ENCODE results near the gene CCDC87. TPM values are rescaled to one million over a fixed set of nuclear protein-coding genes. Genes with fewer than 3 reads are reported as not detected.

Gene CCDC87
- total and polyA plus RNA-seq, 7 donors, result 0.06 to 1.1 (median 0.36) TPM; not detected in 1

DNA sequence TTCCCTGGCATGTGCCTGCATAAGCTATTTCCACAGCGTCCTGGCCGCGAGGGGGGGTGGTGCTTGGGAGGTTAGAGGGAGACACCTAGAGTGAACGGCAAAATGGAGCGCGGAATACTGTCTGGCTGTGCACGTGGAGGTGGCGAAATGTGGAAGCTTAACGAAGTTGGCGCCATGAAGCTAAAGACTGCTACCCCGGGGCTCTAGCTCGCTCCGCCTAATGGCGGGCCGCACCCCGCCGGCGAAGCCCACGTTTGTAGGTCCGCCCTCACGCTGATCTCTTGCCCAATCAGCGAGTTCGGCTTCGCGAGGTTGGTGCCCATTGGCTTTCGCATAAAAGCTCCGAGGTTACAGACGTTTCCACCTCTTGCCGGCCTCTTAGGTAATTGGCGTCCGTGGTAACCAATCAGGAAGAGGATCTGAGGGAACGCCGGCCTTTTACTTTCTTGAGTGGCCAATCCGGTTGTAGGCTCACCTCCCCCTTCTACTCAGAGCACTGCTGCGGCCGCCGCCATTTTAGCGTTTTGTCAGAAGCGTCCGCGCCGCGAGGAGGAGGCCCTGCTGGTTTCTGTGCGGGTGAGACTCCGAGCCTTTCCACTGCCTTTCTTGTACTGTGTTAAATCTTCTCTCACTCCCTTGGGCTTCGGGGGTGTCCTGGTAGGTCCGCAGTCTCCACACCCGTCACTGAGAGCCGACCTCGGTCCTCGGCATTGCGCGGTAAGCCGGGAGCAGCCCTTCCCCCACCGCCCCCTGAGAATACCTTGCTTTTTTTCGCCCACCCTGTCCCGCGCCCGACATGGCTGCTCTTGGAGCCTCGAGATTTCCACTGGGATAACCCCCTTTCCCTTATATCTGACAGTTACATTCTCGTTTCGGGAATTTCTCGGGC lies 45.6 kb upstream of the CCDC87 start, which contains the start of gene RBM4:
TSS of gene RBM4 (plus strand) at position 527 of the 889 bp plus-strand sequence. CDS start 1,009 bp downstream, outside the sequence.
- H3K27me3 ChIP-seq (ENCODE audit: insufficient read depth in 3 of 3, low read length in 2 of 3), result no peaks in the 10 kb centered on the region
- intact Hi-C loops (cut with DNase I), result no loop called here
- H3K9me3 ChIP-seq, result no peaks in the 10 kb centered on the region
- TF ChIP-seq, protein P1, sequence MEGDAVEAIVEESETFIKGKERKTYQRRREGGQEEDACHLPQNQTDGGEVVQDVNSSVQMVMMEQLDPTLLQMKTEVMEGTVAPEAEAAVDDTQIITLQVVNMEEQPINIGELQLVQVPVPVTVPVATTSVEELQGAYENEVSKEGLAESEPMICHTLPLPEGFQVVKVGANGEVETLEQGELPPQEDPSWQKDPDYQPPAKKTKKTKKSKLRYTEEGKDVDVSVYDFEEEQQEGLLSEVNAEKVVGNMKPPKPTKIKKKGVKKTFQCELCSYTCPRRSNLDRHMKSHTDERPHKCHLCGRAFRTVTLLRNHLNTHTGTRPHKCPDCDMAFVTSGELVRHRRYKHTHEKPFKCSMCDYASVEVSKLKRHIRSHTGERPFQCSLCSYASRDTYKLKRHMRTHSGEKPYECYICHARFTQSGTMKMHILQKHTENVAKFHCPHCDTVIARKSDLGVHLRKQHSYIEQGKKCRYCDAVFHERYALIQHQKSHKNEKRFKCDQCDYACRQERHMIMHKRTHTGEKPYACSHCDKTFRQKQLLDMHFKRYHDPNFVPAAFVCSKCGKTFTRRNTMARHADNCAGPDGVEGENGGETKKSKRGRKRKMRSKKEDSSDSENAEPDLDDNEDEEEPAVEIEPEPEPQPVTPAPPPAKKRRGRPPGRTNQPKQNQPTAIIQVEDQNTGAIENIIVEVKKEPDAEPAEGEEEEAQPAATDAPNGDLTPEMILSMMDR (IDR thresholded peaks at IDR 0.05), result no peak
- peaks cover 11 to 47% of the 10 kb centered on the region in 2 donors for H3K36me3 ChIP-seq (ENCODE audit: insufficient read depth in 1 of 2, low read depth in 1 of 2)
- 0% methylated on average over 56 to 63 of the region's 63 CpGs for WGBS, 3 donors
- H3K27ac ChIP-seq, result peak within 1 kb of the TSS; percentile 91
- ATAC-seq (peak; percentile 96 to 97 (median 97)), DNase-seq (peak; percentile 96 to 98)
- H3K4me3 ChIP-seq, result peak within 1 kb of the TSS; percentile 87
- H3K4me1 ChIP-seq, result peaks cover 46% of the 10 kb centered on the region

DNA sequence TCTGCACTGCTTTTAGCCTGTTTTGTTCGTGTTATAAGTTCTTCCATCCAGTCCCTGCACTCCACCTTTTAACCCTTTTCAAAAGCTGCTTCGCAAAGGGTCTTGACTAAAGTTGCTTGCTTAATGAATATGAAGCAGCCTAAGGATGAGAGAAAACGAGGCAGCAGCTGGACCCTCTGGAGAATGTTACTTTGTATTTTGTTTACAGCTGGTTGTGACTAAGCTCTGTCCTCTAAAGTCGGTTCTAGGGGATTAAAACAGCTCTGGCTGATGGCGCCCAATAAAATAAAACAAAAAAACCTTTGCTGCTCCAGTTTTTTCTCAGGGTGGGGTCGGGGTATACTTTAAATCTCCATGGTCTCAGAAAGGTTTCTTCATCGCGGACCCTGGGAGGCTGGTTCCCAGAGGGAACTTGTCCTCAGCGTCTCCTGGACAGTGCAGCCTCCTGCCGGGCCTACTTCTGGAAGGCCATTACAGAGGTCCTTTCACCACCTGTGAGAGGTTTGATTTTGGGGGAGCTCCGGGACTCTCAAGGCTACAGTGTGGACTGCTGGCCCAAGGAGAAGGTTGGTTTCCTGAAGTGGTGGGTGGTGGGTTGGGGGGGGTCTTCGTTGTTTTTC lies 44.8 kb upstream of the CCDC87 start:
- TF ChIP-seq, protein P1 (IDR thresholded peaks at IDR 0.05), result no peak
- Histone ChIP-seq H3K36me3 (ENCODE audit: insufficient read depth in 1 of 2, low read depth in 1 of 2) (peaks cover 11 to 44% of the 10 kb centered on the region in 2 donors), H3K27me3 (ENCODE audit: insufficient read depth in 3 of 3, low read length in 2 of 3) (no peaks in the 10 kb centered on the region), H3K27ac (peak overlapping the region; percentile 91), H3K4me3 (peak overlapping the region; percentile 87), H3K9me3 (no peaks in the 10 kb centered on the region), H3K4me1 (peaks cover 38% of the 10 kb centered on the region)
- 32 to 40% (median 39%) methylated on average over 12 of the region's 12 CpGs for WGBS, 3 donors
- peak; percentile 6 to 25 (median 14) for ATAC-seq
- DNase-seq, result no peak
- intact Hi-C loops (cut with DNase I), result loop anchor here in 1 of 2 donors (2.0 kb wide), 1 partner anchor 21 kb away; the partner anchor contains the start of gene RBM14

DNA sequence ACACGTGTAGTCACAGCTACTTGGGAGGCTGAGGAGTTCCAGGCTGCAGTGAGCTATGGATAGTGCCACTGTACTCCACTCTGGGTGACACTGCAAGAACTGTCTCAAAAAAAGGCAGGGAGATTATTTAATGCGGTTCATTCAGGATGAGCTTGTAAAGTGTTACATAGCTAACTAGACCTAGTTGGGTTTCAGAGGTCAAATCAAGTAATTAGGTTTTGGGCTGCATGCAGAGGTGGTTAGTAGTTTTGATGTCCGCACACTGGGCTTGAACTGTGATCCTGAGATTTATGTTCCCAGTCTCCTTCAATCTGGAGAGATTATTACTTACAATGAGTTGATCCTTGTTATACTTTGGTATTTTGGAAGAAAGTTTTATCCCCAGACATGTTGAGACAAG lies 43.5 kb upstream of the CCDC87 start:
- Histone ChIP-seq H3K27ac (peak overlapping the region; percentile 91), H3K4me3 (no peak overlapping the region), H3K9me3 (no peaks in the 10 kb centered on the region), H3K36me3 (ENCODE audit: insufficient read depth in 1 of 2, low read depth in 1 of 2) (peaks cover 10 to 33% of the 10 kb centered on the region in 2 donors), H3K4me1 (peaks cover 30% of the 10 kb centered on the region), H3K27me3 (ENCODE audit: insufficient read depth in 3 of 3, low read length in 2 of 3) (no peaks in the 10 kb centered on the region)
- DNase-seq (no peak), ATAC-seq (no peak)
- 76 to 81% (median 79%) methylated on average over 3 of the region's 3 CpGs for WGBS, 3 donors
- intact Hi-C loops (cut with DNase I), result loop anchor here in 1 of 2 donors (2.0 kb wide), 1 partner anchor 20 kb away; the partner anchor contains the start of gene RBM14
- TF ChIP-seq, protein P1 (IDR thresholded peaks at IDR 0.05), result no peak

DNA sequence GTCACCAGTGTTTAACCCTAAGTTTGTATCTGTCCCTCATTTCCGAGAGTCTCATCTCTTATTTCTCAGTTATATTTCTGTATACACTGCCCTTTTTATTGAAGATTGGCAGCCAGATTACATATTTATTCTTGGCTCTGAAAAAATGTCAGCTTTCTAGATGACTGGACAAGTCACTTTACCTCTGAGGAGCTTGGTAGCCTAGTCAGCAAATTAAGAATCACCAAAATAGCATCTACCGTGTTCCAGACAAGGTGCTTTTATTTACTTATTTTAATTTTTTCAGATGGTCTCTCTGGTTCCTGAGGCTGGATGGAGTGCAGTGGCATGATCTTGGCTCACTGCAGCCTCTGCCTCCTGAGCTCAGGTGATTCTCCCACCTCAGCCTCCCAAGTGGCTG lies 40.1 kb upstream of the CCDC87 start:
- H3K27ac ChIP-seq, result no peak overlapping the region
- WGBS, 3 donors, result 72 to 84% (median 74%) methylated on average over 2 of the region's 2 CpGs
- no peaks in the 10 kb centered on the region for H3K9me3 ChIP-seq
- no peak overlapping the region for H3K4me3 ChIP-seq
- peaks cover 13% of the 10 kb centered on the region for H3K4me1 ChIP-seq
- TF ChIP-seq, protein P1 (IDR thresholded peaks at IDR 0.05), result no peak
- H3K36me3 ChIP-seq (ENCODE audit: insufficient read depth in 1 of 2, low read depth in 1 of 2), result peaks cover 0 to 42% of the 10 kb centered on the region in 2 donors
- no peaks in the 10 kb centered on the region for H3K27me3 ChIP-seq (ENCODE audit: insufficient read depth in 3 of 3, low read length in 2 of 3)
- no peak for ATAC-seq
- intact Hi-C loops (cut with DNase I), result no loop called here
- DNase-seq, result no peak
